ENCODE results near the gene HNF4A. TPM values are rescaled to one million over a fixed set of nuclear protein-coding genes. Genes with fewer than 3 reads are reported as not detected.

HNF4A gene
- total and polyA plus RNA-seq, 2 of the 13 experiments (the other 11 are each of a cell fraction or from before 2014, with no cell fraction given): 80.9 to 169 TPM

- TF ChIP-seq IRF9 (CRISPR knock-in tag; IDR thresholded peaks at IDR 0.05; ENCODE audit: borderline replicate concordance): peak; percentile 87; the same call in 1 of the 2 replicates
- TF ChIP-seq ZNF383 (CRISPR knock-in tag; IDR thresholded peaks at IDR 0.05; ENCODE audit: borderline replicate concordance): peak; percentile 94; the same call in 1 of the 2 replicates
- peak; percentile 92 for TF ChIP-seq ZNF788 (CRISPR knock-in tag; IDR thresholded peaks at IDR 0.05; ENCODE audit: borderline replicate concordance)
- TF ChIP-seq ZKSCAN8 (CRISPR knock-in tag; IDR thresholded peaks at IDR 0.05; ENCODE audit: borderline replicate concordance): no peak
- no peak; the same call in 1 of the 2 replicates for TF ChIP-seq ETV6 (CRISPR knock-in tag; conservative IDR thresholded peaks at IDR 0.05)
- TF ChIP-seq RARG (CRISPR knock-in tag; IDR thresholded peaks at IDR 0.05; ENCODE audit: low read depth): peak; percentile 90; the same call in 1 of the 2 replicates
- no peak for TF ChIP-seq ATF4 (CRISPR knock-in tag; IDR thresholded peaks at IDR 0.05)
- peak; percentile 40; the same call in 1 of the 2 replicates for TF ChIP-seq FOXK1 (CRISPR knock-in tag; IDR thresholded peaks at IDR 0.05; ENCODE audit: borderline replicate concordance, low read depth)
- TF ChIP-seq CCAR2 (optimal IDR thresholded peaks at IDR 0.05; ENCODE audit: low read depth, low read length): no peak
- TF ChIP-seq PHF20 (CRISPR knock-in tag; IDR thresholded peaks at IDR 0.05): peak; percentile 61
- peak; percentile 86 for TF ChIP-seq PTBP1 (IDR thresholded peaks at IDR 0.05; ENCODE audit: low read depth, low read length, poor library complexity, severe bottlenecking)
- TF ChIP-seq YEATS2 (CRISPR knock-in tag; IDR thresholded peaks at IDR 0.05; ENCODE audit: borderline replicate concordance): peak; percentile 63; the same call in 1 of the 2 replicates
- peak; percentile 79; the same call in 1 of the 2 replicates for TF ChIP-seq REPIN1 (CRISPR knock-in tag; IDR thresholded peaks at IDR 0.05; ENCODE audit: borderline replicate concordance, low read depth)
- no peak for TF ChIP-seq SUZ12 (IDR thresholded peaks at IDR 0.05; ENCODE audit: low read depth, low read length)
- 0 out of 2 replicates have a peak, but pooled peaks have one; percentile 68 for TF ChIP-seq SNAPC5 (CRISPR knock-in tag; IDR thresholded peaks at IDR 0.05; ENCODE audit: borderline replicate concordance)
- TF ChIP-seq KLF13 (CRISPR knock-in tag; IDR thresholded peaks at IDR 0.05): peak; percentile 26
- peak; percentile 96 for TF ChIP-seq ISX (CRISPR knock-in tag; conservative IDR thresholded peaks at IDR 0.05)
- TF ChIP-seq PPARG (CRISPR knock-in tag; conservative IDR thresholded peaks at IDR 0.05): peak; percentile 45; the same call in 1 of the 2 replicates
- TF ChIP-seq PATZ1 (CRISPR knock-in tag; IDR thresholded peaks at IDR 0.05): peak; percentile 67
- TF ChIP-seq MLXIP (CRISPR knock-in tag; IDR thresholded peaks at IDR 0.05; ENCODE audit: borderline replicate concordance): no peak
- TF ChIP-seq CENPX (CRISPR knock-in tag; IDR thresholded peaks at IDR 0.05): no peak
Observed at GRCh38 chr20:44355498-44356352, at the start of gene HNF4A (continued).
